ENCODE measurements around the gene NPR3.

The NPR3 gene

GRCh38 chr5:32711681-32712480 is 760 bp downstream of the NPR3 start:
- no peak for DNase-seq (ENCODE audit: insufficient read length, low spot score)
- FAIRE-seq = no peak

DNA sequence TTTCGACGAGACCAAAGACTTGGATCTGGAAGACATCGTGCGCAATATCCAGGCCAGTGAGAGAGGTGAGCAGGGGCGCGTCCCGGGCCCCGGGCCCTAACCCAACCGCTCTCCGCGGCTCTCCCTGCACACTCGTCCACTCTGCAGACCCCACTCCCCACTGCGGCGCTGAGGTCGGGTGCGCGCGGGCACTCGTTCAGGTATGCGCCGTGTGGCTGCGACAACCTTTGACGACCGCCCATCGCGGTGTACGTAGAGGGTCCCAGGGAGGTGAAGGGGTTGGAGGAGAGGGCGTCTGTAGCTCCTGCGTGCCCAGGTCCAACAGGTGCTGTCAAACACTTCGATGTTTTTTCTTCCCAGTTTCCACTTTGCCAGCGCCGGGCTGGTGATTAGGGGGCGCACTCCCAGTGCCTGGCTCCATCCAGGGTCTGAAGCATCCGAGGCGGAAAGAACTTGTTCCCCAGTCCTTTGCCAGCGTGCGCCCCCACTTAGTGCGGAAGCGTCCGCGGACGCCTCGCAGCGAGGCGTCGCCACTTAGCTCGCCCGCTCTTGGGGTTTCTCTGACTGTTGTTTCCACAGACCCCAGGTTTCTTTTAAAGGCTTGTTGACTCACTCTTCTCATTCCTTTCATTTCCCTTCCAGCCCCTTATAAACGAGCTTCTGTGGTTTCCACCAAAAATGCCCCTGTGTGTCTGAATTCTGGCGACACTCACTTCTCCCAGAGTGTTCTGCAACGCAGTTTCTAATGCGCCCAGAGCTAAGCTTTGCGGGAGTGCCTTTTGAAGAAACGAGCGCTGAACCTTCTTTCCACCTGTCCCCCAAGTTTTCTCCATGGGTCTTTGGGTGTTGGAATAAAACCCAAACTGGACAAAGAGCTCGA is 1.6 kb downstream of the NPR3 start:
- DNase-seq (ENCODE audit: insufficient read length, low spot score) = no peak
- FAIRE-seq = no peak

GRCh38 chr5:32713361-32713769 is 2.2 kb downstream of the NPR3 start:
- DNase-seq (ENCODE audit: insufficient read length, low spot score) = no peak
- no peak for FAIRE-seq

GRCh38 chr5:32713770-32714381 is 2.8 kb downstream of the NPR3 start:
- no peak for FAIRE-seq
- DNase-seq (ENCODE audit: insufficient read length, low spot score) = no peak

DNA sequence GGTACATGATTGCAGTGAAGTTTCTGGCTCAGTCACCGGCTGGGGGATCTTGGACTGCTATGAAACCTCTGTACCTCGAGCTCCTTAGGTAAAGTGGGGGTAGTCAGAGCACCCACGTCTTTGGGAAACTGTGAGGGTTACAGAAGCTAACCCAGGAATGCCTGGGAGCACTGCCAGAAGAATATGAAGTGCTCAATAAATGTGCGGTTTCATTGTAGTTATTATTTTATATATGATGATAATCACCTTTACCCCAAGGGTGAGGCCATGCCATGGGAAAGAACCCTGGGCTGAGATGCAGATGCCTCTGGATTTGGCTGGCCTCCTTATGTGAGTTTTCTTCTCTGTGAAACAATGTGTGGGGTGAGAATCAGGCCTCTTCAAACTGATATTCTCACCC is 3.7 kb downstream of the NPR3 start:
- DNase-seq (ENCODE audit: insufficient read length, low spot score) (no peak), FAIRE-seq (no peak)

DNA sequence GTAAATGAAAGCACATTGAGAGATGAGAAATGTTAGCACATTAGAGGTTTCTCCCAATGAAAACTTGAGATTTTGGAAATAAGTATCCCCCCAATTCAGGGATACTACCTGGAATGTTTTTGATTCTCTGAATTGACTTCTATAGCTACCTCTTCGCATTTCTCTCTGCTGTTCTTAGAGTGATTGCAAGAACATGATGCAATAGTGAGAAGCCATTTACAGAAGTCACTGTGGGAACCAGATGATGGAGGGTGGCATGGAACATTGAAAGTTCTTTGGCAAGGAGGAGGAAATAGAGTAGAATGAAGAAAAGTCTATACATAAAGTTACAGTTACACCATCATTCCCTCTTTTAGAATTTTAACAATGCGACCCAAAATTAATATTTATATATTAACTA is 9.2 kb downstream of the NPR3 start:
- no peak for DNase-seq (ENCODE audit: insufficient read length, low spot score)
- FAIRE-seq = no peak

DNA sequence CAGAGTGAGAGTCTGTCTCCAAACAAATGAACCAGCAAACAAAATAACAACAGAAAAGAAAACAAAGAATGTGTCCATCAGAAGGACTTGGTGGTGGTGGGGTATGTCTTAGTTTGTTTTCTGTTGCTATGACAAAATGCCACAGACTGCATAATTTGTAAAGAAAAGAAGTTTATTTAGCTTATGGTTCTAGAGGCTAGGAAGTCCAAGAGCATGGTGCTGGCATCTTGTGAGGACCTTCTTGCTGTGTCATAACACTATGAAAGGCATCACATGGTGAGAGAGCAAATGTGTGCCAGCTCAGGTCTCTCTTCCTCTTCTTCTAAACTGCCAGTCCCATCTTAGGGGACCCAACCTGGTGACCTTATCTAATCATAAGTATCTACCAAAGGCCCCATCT is 10.5 kb downstream of the NPR3 start:
- DNase-seq (ENCODE audit: insufficient read length, low spot score) (no peak), FAIRE-seq (no peak)

- DNase-seq (ENCODE audit: insufficient read length, low spot score) (no peak), FAIRE-seq (no peak)
These were observed 11.8 kb downstream of the NPR3 start for GRCh38 chr5:32722957-32723356.

- FAIRE-seq (no peak), DNase-seq (ENCODE audit: insufficient read length, low spot score) (no peak)
These were observed 13.4 kb downstream of the NPR3 start for GRCh38 chr5:32724526-32724925.

GRCh38 chr5:32726086-32726557 is 15.0 kb downstream of the NPR3 start:
- no peak for FAIRE-seq
- no peak for DNase-seq (ENCODE audit: insufficient read length, low spot score)

DNA sequence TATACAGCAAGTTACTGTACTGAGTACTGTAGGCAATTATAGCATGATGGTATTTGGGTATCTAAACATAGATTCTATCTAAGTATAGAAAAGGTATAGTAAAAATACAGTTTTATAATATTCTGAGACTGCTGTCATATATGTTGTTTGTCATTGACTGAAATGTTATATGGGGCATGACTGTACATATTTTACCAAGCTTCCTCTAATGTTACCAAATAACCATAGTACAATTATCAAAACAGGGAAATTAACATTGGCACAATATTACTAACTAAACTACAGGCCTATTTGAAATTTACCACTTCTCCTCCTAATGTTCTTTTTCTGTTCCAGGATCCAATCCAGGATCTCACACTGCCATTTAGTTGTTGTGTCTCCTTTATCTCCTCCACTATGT is 18.5 kb downstream of the NPR3 start:
- FAIRE-seq (no peak), DNase-seq (ENCODE audit: insufficient read length, low spot score) (no peak)

GRCh38 chr5:32733590-32734340 is 22.6 kb downstream of the NPR3 start:
- DNase-seq (ENCODE audit: insufficient read length, low spot score) = no peak
- no peak for FAIRE-seq

DNA sequence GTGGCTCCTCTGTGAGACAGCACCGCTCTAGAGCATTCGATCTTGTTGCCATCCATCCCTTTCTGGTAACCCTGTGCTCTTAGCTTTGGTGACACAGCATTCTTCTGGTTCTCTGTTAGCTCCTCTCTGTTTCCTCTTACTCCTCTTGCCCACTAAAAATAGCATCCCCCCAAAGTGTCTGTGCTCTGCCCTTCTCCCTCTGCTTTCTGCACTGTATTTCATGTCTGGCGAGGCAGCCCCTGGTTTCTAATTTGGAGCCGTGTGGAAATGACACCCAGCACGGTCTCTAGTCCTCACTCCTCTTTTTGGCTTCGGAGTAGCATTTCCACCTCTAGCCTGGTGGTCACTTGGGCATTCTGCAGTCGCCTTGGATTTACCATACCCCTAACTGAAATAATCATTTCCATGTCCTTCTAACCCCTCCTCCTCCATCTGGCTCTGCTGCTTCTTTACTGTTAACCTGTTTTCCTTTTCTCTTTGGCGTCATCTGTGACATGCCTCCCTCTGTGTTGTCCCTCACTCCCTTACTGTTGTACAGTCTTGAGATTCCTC is 23.8 kb downstream of the NPR3 start:
- DNase-seq (ENCODE audit: insufficient read length, low spot score) (no peak), FAIRE-seq (no peak)

- FAIRE-seq (no peak), DNase-seq (ENCODE audit: insufficient read length, low spot score) (no peak)
These were observed 24.4 kb downstream of the NPR3 start for GRCh38 chr5:32735512-32735911.

DNA sequence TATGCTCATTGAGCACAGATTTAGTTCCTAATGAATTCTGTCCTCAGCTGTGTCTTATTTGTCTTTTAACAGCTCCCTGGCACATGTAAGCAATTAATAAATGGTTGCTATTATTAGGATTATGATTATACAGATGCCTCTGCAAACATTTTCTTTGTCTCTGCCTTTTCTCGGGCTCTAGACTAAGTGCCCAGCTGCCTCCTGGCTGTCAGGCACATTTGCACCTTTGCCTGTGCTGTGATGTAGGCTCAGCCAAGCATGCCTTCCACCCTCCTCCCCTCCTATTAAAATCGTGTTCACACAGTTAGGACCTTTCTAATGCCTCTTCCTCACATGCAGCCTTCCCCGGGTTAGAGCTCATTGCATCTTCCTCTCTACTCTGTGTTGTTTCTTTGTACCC is 25.7 kb downstream of the NPR3 start:
- no peak for FAIRE-seq

DNA sequence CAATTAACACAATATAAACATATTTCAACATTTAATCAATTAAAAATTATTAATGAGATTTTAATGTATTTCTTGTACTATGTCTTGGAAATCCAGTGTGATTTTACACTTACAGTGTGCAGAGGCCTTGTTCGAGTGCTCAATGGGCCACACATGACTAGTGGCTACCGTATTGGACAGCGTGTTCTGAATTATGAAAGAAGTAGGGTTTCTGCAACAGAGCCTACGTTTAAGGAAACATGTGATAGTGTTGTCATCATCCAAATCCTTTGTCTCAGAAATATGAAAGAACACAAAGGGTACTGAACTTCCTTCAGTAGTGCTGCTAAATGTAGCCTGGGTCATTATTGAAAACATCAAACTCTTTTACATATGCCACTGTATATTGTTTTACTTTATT is 29.5 kb downstream of the NPR3 start:
- DNase-seq (ENCODE audit: insufficient read length, low spot score) = no peak
- FAIRE-seq = no peak

More for the DNA sequence above, 25.7 kb downstream of the NPR3 start:
- DNase-seq (ENCODE audit: insufficient read length, low spot score) = no peak

DNA sequence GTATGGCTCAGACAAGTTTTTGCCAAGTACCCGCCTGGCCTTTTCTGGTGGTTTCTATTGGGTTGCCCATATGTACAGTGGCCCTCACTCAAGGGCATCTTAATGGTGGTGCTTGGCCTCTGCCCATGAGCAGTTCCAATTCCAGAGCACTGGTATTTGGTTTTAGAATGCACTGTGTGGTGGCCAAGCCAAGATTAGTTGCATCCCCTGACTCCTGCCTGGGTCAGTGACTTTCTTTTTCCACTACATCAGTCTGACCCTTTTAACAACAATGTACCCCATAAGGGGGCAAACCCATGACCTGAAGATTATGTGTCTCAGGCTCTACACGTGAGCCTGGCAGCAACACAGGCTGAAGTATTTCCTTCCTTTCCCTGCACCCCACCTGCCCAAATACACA is 34.2 kb downstream of the NPR3 start:
- FAIRE-seq (no peak), DNase-seq (ENCODE audit: insufficient read length, low spot score) (no peak)

GRCh38 chr5:32752411-32752810 is 41.3 kb downstream of the NPR3 start:
- DNase-seq (ENCODE audit: insufficient read length, low spot score) (no peak), FAIRE-seq (no peak)

- FAIRE-seq (no peak), DNase-seq (ENCODE audit: insufficient read length, low spot score) (no peak)
These were observed 41.9 kb downstream of the NPR3 start for GRCh38 chr5:32753051-32753450.

GRCh38 chr5:32753765-32754164 is 42.6 kb downstream of the NPR3 start:
- DNase-seq (ENCODE audit: insufficient read length, low spot score) (no peak), FAIRE-seq (no peak)

All from GM19239 (cell line).